HUDEP-2 (cell line): Measurements from ENCODE around the gene ROS1.
"Not testable (repeated sequence)": the region's sequence is repeated elsewhere in the genome, so short reads cannot be mapped to it uniquely, and the experiment has no call there.

ENCODE experiments used
- DNase-seq, 76 experiments: peaks; one replicate each; lab custom pipeline; 2025; ENCODE audit not compliant: unreplicated experiment in 76 of 76; lab: John Stamatoyannopoulos, UW

The ROS1 gene

DNA sequence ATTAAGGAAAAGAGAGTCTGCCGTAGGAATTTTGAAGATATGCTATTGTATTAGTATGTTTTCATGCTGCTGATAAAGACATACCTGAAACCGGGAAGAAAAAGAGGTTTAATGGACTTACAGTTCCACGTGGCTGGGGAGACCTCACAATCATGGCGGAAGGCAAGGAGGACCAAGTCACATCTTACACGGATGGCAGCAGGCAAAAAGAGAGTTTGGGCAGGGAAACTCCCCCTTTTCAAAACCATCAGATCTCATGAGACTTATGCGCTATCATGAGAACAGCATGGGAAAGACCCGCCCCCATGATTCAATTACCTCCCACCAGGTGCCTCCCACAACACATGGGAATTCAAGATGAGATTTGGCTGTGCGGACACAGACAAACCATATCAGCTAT, 16.6 kb upstream of the ROS1 start:
- not testable (repeated sequence) for DNase-seq

DNA sequence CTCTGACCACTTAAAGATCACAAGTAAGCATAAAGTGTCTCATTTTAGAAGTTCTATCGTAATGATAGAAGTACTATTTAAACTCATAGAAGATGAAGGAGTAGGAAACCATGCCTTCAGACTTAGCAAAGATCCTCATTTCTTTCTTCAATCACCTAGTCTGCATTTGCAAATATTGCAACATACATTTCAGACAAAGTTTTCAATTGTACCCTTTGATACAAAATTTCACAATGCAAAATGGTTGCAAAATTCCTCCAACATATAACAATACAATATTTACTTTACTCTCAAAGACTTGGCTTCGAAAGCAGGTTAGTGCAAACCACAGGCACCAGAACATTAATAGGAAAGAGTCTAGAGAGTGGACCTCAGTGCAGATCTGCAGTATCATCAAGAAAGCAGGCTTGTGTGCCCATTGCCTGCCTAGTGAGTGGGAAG, 16.1 kb upstream of the ROS1 start:
- DNase-seq: no peak

DNA sequence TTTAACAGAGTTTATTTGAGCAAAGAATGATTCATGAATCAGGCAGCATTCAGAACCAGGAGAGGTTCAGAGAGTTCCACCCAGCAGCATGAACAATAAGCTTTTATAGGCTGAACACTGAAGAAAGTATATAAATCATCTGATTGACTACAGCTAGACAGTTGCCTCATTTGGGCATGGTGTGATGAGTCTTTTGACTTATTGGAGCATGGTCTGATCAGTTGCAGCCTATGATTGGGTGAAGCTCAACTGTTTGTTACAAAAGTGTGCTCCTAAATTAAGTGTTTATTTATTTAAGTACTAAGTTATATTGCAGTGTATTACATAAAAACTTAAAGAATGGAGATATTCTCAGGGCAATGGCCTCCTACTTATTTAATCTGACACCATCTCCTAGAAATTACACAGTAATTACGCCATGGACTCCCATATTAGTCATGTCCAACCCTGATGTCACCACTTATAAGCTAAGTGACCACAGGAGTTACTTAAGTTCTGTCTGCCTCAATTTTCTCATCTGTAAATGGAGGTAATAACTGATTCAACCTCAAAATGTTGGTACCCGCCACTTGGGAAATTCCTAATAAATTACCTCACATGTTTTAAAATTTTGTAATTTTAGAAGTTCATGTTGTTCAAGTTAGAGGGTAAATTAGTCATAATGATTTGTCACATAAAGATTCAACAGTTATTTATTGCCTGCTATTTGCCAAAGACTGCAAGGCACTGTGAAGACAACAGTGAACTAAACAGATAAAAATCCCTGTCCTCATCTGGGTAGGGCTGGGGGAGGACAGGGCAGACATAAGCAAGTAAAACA, 15.2 kb upstream of the ROS1 start:
- DNase-seq: no peak

DNA sequence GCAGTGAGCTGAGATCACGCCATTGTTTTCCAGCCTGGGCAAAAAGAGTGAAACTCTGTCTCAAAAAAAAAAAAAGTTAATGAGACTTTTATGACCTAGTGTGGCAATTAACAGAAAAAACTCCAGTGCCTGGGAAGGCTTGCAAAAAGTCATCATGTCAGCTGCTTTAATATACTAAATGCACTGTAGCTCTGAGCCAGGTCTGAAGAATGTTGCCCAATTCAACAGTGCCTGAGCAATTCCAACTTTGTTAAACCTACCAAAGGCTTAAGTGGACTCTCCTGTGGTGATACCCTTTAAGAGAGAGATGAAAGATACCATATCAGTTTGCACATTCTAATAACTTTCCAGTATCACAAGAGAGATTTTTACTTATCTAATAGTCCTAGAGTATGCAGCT, 6.5 kb upstream of the ROS1 start:
- no peak for DNase-seq

DNA sequence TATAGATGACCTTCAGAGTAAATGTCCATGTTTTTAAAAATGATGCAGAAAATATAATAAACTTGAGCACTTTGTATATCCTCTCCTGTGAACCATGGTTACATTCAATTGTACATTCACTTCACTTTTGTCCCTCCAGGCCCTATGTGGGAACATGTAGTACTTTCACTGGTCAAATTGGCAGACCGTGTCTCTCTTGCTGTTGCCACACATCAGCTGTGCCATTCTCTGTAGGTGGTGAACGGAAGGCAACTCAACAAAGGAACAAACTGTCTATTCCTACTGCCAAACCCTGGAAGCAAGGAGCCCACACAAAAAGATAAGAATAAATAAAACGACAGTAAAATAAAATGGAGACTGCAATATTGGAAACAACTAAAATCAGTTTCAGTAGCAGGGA, 2.0 kb downstream of the ROS1 start:
- no peak for DNase-seq

DNA sequence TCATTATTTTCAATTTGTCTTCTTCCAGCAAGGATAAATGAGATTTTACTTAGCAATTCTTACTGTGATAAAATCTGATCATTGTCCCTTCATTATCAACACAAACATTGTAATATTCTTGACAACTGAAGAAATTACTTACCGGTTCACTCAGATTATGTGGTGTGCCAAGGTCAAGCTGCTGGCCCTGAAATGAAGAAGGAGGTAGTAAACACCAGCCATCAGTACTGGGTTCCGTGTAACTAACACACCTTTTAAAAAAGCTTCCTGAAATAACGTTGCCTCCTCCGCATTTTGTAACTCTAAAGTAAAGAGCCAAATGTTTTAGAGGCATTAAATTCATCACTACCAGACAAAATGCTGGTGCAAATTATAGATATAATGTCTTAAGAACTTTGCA, 7.4 kb downstream of the ROS1 start:
- no peak for DNase-seq

DNA sequence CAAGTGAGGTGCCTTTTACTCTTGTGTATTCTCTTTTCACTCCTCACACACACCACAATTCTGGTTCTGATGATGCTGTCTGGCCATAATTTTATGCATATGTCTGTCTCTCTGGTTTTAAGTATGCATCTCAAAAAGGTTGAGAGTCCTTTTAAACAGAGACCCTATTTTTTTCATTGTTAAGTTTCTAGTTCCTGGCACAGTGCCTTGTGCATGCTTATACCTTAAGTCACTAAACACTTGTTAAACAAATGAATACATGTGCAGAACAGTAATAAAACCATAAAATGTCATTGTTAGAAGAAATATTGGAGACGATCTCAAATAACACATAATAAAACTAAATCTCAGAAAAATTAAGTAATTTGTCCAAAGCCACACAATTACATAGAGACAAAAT, 7.9 kb downstream of the ROS1 start:
- no peak for DNase-seq

DNA sequence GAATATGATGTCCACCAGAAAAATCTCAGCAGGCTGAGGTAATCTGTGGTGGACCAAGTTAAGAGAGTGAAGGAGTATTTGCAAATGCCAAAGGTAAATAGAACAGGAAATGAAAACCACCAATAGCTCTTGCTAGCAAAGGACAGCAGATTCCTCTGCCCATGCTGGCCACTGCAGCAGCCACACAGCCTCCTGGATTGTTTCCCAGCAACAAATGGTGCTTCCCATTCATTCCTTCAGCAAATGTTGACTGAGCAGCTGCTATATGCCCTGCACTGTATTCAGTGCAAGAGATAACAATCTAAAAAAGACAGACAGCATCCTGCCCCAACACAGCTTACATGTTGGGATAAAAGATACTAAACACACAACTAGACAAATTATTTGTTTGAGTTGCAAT, 11.0 kb downstream of the ROS1 start:
- DNase-seq: no peak

DNA sequence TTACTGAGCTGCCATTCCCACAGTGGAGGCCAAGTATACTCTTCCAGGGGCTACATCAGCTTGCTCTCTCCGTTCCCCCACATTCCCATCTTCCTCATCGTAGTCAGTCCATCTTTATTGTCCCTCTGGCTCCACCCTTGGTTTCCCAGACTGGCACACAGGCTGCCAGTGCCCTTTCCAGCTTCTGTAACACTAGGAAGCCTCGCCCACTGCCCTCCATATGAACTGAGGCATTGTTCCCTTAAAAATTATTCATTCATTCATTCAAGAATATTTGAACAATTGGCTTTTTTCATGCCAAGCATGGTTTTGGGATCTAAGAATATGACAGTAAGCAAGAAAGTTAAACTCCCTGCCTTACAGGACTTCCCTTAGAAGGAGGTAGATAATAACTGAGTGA, 14.3 kb downstream of the ROS1 start:
- DNase-seq: no peak

DNA sequence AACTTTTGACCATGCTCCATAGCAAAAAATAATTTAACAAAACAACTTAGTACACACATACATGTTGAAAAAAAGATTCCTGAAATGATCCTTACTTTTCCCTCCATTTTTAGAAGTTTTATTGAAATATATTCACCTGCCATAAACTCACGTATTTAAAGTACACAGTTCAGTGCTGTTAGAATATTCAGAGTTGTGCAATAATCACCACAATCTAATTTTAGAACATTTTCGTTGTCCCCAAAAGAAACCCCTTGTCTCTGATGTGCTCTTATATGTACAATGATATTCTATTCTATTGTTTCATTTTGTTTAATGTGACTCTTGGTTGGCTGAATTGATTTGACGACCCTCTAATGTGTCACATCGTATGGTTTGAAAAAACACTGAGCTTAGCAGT, 15.9 kb downstream of the ROS1 start:
- no peak for DNase-seq

DNA sequence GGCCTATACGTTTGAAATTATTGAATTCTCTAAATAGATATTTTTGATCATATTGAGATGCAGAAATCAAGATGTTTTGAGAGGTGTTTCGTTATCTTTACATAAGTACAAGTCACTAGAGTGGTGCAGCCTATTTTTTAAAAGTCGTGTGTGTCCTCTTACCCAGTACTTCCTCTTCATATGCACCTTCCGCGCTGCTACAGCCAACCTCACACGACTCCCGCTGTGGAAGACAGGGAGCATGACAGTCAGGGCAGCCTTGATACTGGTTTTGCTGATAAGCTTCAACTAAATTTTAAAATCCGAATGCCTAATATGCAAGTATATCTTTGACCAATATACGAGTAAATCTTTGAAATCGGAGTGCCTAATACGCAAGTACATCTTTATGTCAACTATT, 16.3 kb downstream of the ROS1 start:
- DNase-seq: no peak

DNA sequence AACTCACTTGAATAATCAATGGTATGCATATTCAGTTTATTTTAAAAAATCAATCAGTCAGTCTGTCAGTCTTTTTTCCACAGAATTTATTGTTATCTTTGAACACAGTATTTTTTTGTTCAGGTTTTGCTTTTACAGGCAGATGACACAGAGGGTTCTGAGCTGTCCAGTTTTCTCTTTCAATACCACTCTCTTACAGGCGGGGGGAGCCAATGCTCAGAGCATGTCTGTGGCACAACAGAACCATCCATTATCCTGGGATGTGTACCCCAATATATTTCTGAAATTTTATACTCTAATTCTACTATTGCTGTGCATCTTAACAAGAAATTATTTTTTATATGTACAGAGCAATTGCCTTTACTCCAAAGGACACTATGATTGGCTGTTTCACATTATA, 21.2 kb downstream of the ROS1 start:
- DNase-seq: no peak

DNA sequence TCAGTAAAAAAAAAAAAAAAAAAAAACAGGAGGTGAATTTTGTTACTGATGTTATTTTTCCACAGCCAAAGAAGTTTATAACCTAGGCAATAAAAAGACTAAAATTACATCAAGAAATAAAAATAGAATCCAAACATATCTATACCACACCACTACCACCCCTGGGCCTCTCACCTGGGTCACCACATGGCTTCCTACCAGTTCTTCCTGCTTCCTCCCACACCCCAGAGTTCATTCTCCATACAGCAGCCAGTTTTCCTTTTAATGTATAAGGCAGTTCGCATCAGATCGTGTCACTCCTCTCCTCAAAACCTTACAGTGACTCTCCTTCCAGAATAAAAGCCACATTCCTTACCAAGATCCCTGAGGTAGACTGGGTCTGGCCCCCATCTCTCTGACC, 23.9 kb downstream of the ROS1 start:
- no peak for DNase-seq

DNA sequence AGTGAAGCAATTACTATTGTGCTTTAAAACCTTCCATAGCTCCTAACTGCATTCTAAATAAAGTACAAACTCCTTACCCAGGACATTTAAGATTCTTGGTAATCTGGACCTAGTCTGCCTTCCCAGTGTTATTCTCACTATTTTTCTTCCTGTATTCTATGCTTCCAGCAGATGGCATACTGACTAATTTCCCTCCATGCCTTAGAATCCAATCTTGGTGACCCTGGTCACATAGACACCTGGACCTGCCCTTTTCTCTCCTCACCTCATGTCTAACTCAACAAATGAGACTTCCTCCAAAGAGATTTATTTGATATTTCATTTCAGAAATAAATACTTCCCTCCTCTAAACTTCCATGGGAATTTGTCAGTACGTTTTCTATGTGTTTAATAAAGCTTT, 25.8 kb downstream of the ROS1 start:
- DNase-seq: no peak

DNA sequence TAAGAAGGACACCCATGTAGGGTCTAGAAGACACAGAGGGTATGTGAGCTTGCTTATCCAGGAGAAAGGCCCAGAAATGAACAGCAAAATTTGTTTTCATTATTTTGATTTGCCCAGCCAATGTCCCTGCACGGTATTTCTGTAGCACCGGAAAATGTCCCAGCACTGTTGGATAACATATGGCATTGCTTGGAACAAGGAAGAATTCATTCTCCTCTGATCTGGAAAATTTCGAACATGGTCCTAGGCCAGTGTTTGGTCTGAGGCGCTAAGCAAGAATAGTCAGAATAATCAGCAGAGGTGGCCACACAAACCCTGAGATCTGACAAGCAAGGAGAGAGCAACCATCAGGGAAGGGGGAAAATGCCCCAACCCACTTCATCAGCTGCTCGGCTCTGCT, 26.6 kb downstream of the ROS1 start:
- no peak for DNase-seq

DNA sequence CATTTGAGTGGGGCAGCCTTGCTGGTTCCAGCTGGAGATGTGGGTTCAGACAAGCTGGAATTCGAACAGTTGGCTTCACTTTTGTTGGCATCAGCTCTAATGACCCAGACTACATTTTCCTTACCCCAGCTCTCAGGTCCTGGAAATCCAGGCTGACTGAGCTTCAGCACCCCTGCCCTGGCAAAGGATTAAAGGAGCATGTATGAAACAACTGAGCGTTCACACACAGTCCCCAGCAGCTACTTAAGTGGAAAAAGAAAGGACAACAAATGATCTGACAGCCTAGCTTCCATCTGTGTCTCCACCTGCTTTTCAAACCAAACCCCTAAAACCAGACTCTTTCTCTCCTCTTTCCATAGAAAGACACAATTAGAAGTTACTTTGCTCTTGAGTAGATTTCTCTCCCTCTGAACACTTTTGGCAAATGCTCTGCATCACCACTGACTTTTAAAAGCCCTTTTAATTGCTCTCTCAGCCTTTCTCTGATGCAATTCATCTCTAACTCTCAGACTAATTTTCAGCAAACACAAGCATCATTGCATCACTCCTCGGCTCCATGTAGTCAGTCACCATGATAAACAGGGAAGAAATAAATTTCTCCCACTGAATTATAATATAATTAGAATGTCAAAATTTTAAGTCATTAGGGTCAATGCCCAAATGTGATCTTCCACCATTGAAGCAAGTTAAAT, 28.1 kb downstream of the ROS1 start:
- no peak for DNase-seq

DNA sequence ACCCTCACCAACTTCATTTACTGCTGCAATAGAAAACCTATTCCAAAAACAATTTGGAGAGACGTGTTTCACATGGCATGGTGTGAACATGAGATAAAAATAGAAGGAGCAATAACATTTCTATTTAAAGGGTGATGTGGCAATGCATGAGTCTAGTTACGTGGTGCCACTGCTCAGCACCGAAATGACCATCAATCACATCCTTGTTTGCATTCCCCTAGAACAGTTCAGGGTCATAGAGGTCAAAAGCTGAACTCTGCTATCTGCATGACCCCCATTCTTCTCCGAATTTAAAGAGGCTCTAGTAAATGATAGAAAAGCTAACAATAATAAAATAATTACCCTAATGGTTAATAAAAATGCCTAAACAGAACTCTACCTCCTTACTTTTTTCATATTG, 29.5 kb downstream of the ROS1 start:
- no peak for DNase-seq

DNA sequence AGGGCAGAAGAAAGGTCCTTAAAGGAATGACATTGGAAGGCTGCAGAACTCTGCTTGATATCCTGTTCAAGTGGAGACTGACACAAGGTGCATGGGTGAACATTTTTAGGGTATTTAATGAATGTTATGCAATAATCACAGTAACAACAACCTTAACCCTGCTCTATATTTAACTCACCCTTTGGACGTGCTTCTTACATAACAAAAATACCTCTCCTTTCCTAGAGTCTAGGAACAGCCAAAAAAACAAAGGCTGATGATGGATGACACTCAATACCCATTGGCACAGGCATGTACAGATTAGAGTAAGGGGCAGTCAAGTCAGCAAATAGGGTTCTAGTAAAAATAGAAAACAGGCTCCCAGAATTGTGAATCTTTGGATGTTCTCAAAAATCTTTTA, 30.6 kb downstream of the ROS1 start:
- no peak for DNase-seq

DNA sequence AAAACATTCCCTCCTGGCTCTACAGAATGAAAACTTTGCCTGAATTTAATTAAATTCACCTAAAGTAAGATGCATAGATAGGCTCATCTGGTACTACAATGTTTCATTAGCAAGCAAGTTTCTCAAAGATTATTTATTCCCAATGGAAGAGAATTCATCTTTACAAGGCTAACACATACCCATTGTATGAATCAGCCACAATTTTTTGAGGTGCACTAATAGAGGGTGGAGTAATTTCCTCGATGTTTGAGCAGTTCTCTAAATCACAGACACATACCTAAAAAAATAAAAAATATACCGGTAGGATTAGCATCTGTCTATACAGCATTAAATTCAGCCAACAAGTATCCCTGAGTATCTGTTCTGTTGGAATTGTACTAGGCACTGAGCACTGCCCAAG, 32.7 kb downstream of the ROS1 start:
- no peak for DNase-seq

DNA sequence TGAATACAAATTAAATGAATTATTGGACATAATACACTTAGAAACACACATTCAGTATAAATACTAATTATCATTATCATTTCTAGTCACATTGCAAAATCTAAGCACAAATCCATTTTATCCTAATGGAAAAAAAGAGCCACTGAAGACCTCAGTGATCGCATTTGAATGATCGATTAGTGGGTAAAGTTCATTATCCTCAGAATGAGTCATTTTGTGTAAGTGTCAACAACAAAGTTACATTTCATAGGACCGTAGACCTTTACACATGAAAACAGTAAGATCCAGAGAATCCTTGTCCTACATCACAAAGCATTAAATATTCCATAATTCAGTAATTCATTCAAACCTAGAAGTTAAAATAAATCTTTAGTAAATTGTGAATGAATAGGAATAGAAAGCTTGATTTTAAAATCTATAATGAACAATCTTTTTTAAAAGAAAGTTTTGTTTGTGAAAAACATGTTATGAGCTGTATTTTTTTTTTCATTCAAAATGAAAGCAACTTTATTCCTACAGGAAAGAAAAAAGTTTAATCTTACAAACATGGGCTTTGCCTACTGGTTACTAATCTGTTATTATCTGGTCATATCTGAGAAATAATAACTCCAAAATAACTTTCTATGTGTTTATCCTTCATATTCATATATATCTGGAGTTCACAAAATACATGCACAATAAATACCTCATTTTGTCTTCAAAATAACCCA, 33.7 kb downstream of the ROS1 start:
- DNase-seq: no peak

DNA sequence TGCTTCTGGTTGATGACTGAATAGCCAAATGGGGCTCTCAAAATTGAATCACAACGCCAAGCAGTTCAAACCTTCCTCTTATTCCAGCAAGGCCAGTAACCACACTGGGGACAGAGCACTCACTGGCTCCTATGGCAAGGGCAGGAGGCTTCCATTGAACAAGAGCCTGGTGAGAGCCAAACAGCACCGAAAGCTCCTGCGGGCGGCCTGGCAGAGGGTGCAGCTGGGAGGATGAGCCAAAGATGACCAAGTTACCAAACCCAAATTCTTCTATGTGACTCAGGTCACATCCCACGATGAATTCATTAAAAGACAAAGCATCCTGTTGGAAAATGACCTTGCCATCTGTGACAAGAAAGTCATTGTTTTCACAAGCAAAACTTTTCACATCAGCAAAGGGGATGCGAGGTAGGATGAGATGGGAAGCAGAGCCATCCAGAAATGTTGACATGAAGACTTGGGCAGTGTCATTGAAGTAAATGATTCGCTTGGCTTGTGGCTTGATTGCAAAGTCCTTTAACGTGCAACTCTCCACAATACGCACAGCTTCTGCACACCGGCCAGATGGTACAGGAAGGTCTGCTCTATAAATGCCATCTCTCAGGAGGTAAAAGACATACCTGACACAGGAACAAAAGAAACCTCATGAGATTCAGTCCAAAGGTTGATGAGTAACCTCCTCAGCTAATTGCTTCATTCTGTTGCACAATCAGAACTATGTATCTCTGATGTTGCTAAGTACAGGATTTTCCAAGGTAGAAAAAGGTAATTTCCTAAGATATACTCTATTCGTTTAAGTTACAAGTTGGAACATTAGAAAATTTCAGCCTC, 36.3 kb downstream of the ROS1 start:
- DNase-seq: no peak
